ENCODE results near the gene CTRB2.

Gene CTRB2

DNA sequence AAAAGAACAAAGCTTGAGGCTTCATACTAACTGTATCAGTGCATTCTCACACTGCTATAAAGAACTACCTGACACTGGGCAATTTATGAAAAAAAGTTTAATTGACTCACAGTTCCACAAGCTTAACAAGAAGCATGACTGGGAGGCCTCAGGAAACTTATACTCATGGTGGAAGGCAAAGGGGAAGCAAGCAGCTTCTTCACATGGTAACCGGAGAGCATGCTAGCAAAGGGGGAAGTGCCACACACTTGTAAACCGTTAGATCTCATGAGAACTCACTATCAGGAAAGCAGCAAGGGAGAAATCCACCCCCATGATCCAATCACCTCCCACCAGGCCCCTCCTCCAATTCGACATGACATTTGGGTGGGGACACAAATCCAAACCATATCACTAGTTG, 25.3 kb downstream of the CTRB2 start:
- ATAC-seq (ENCODE audit: low read depth) = no peak
- no peak overlapping the region for H3K27ac ChIP-seq (ENCODE audit: poor library complexity, severe bottlenecking)
- H3K27me3 ChIP-seq (ENCODE audit: insufficient read depth, poor library complexity, severe bottlenecking) = no peaks in the 10 kb centered on the region
- no peaks in the 10 kb centered on the region for H3K9me3 ChIP-seq (ENCODE audit: severe bottlenecking)
- TF ChIP-seq, protein P1, sequence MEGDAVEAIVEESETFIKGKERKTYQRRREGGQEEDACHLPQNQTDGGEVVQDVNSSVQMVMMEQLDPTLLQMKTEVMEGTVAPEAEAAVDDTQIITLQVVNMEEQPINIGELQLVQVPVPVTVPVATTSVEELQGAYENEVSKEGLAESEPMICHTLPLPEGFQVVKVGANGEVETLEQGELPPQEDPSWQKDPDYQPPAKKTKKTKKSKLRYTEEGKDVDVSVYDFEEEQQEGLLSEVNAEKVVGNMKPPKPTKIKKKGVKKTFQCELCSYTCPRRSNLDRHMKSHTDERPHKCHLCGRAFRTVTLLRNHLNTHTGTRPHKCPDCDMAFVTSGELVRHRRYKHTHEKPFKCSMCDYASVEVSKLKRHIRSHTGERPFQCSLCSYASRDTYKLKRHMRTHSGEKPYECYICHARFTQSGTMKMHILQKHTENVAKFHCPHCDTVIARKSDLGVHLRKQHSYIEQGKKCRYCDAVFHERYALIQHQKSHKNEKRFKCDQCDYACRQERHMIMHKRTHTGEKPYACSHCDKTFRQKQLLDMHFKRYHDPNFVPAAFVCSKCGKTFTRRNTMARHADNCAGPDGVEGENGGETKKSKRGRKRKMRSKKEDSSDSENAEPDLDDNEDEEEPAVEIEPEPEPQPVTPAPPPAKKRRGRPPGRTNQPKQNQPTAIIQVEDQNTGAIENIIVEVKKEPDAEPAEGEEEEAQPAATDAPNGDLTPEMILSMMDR (IDR thresholded peaks at IDR 0.05; ENCODE audit: poor library complexity, severe bottlenecking) = no peak
- no peak for DNase-seq (ENCODE audit: low spot score)
- H3K4me3 ChIP-seq (ENCODE audit: severe bottlenecking) = no peak overlapping the region
- H3K4me1 ChIP-seq (ENCODE audit: insufficient read depth, poor library complexity, severe bottlenecking) = no peaks in the 10 kb centered on the region
- H3K36me3 ChIP-seq (ENCODE audit: low read depth) = no peaks in the 10 kb centered on the region

DNA sequence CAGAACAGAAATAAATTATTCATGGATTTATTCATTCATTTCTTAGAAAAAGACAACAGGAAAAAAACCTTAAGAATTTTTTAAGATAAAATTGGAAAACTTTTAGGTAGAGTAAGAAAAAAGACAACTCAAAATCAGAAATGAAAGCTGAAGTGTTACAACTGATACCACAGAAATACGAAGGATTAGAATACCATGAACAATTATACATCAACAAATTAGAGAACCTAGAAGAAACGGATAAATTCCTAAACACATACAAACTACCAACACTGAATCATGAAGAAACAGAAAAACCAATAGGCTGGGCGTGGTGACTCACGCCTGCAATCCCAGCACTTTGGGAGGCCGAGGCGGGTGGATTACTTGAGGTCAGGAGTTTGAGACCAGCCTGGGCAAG, 27.8 kb downstream of the CTRB2 start:
- no peaks in the 10 kb centered on the region for H3K4me1 ChIP-seq (ENCODE audit: insufficient read depth, poor library complexity, severe bottlenecking)
- no peak overlapping the region for H3K4me3 ChIP-seq (ENCODE audit: severe bottlenecking)
- H3K27ac ChIP-seq (ENCODE audit: poor library complexity, severe bottlenecking) = no peak overlapping the region
- no peaks in the 10 kb centered on the region for H3K36me3 ChIP-seq (ENCODE audit: low read depth)
- H3K27me3 ChIP-seq (ENCODE audit: insufficient read depth, poor library complexity, severe bottlenecking) = no peaks in the 10 kb centered on the region
- ATAC-seq (ENCODE audit: low read depth) (no peak), DNase-seq (ENCODE audit: low spot score) (no peak)
- H3K9me3 ChIP-seq (ENCODE audit: severe bottlenecking) = peaks cover 7% of the 10 kb centered on the region
- TF ChIP-seq, protein P1 (IDR thresholded peaks at IDR 0.05; ENCODE audit: poor library complexity, severe bottlenecking) = no peak

DNA sequence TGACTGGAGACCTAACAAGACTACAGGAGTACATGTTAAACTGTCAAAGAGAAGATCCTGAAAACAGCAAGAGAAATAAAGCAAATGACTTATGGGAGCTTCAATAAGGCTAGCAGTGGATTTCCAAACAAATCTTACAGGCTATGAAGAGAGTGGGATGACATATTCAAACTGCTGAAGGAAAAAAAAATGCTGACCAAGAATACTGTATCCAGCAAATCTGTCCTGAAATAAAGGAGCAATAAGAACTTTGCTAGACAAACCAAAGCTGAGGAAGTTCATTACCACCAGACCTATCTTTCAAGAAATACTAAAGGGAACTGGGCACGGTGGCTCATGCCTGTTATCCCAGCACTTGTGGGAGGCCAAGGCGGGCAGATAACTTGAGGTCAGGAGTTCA, 30.0 kb downstream of the CTRB2 start:
- Histone ChIP-seq H3K27me3 (ENCODE audit: insufficient read depth, poor library complexity, severe bottlenecking) (no peaks in the 10 kb centered on the region), H3K27ac (ENCODE audit: poor library complexity, severe bottlenecking) (no peak overlapping the region), H3K9me3 (ENCODE audit: severe bottlenecking) (peaks cover 11% of the 10 kb centered on the region), H3K4me3 (ENCODE audit: severe bottlenecking) (no peak overlapping the region), H3K4me1 (ENCODE audit: insufficient read depth, poor library complexity, severe bottlenecking) (no peaks in the 10 kb centered on the region), H3K36me3 (ENCODE audit: low read depth) (no peaks in the 10 kb centered on the region)
- DNase-seq (ENCODE audit: low spot score) = no peak
- ATAC-seq (ENCODE audit: low read depth) = no peak
- TF ChIP-seq, protein P1 (IDR thresholded peaks at IDR 0.05; ENCODE audit: poor library complexity, severe bottlenecking) = no peak

DNA sequence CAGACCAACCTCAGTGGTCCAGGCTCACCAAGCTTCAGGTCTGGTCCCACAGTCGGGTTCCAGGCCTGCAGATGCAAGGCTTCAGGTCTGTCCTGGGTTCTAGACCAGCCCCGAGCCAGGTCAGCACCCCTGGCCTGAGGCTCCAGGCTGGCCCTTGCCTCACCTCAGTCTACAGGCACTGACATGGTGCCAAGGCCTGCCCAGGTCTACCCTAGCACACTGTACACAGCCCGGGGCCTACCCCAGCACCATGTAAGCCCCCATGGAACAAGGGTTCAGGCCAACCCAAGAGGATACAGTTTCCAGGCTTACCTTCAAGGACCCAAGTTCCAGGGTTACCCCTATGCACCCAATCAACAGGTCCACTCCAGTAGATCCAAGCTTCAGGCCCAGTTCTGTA, 31.9 kb downstream of the CTRB2 start:
- Histone ChIP-seq H3K36me3 (ENCODE audit: low read depth) (peaks cover 16% of the 10 kb centered on the region), H3K4me3 (ENCODE audit: severe bottlenecking) (no peak overlapping the region), H3K4me1 (ENCODE audit: insufficient read depth, poor library complexity, severe bottlenecking) (no peaks in the 10 kb centered on the region), H3K27me3 (ENCODE audit: insufficient read depth, poor library complexity, severe bottlenecking) (no peaks in the 10 kb centered on the region), H3K27ac (ENCODE audit: poor library complexity, severe bottlenecking) (no peak overlapping the region), H3K9me3 (ENCODE audit: severe bottlenecking) (peaks cover 28% of the 10 kb centered on the region)
- TF ChIP-seq, protein P1 (IDR thresholded peaks at IDR 0.05; ENCODE audit: poor library complexity, severe bottlenecking) = no peak
- no peak for ATAC-seq (ENCODE audit: low read depth)
- no peak for DNase-seq (ENCODE audit: low spot score)

DNA sequence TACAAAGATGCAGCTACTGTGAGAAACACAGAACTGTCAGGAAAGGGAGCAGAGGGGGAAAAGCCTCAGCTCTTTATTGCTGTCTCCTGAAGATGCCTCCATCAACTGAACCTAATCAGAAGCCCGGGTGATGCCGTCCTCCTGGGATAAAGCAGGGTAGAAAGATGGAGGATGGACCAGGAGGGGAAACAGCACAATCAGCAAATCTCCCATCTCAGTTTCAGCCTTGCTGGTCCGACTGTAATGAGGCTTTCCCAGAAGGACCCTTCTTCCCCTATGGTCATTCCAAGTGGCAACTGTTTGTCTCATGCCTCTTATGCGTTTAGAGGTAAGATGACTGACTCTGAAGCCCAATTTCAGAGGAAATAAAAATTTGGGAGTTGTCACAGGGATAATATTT, 34.4 kb downstream of the CTRB2 start:
- DNase-seq (ENCODE audit: low spot score) (no peak), ATAC-seq (ENCODE audit: low read depth) (no peak)
- Histone ChIP-seq H3K27me3 (ENCODE audit: insufficient read depth, poor library complexity, severe bottlenecking) (no peaks in the 10 kb centered on the region), H3K27ac (ENCODE audit: poor library complexity, severe bottlenecking) (no peak overlapping the region), H3K36me3 (ENCODE audit: low read depth) (peaks cover 41% of the 10 kb centered on the region), H3K4me3 (ENCODE audit: severe bottlenecking) (no peak overlapping the region), H3K9me3 (ENCODE audit: severe bottlenecking) (peaks cover 51% of the 10 kb centered on the region), H3K4me1 (ENCODE audit: insufficient read depth, poor library complexity, severe bottlenecking) (no peaks in the 10 kb centered on the region)
- TF ChIP-seq, protein P1 (IDR thresholded peaks at IDR 0.05; ENCODE audit: poor library complexity, severe bottlenecking) = no peak

All from RWPE2 (cell line).